ENCODE data around the gene BCAS4.

GRCh38 chr20:50819349-50819748, 24.5 kb downstream of the BCAS4 start:
- no peak for TF ChIP-seq CTCF (IDR thresholded peaks at IDR 0.05)
- no peak for TF ChIP-seq POLR2A (IDR thresholded peaks at IDR 0.05)

Measured in esophagus squamous epithelium (tissue), 4 donors.